HL-60 (cell line): ENCODE data around the gene PASD1.

Experiments used
- CTCF ChIP-seq: IDR thresholded peaks from one replicate; pipeline ENCODE4 v1.5.1; 2011; ENCODE audit warnings: low read length, control low read depth, inconsistent platforms; ENCODE audit not compliant: insufficient read depth
- REST ChIP-seq: IDR thresholded peaks from 2 replicates; pipeline ENCODE4 v1.6.1; 2012; ENCODE audit warnings: low read depth; ENCODE audit not compliant: insufficient replicate concordance

DNA sequence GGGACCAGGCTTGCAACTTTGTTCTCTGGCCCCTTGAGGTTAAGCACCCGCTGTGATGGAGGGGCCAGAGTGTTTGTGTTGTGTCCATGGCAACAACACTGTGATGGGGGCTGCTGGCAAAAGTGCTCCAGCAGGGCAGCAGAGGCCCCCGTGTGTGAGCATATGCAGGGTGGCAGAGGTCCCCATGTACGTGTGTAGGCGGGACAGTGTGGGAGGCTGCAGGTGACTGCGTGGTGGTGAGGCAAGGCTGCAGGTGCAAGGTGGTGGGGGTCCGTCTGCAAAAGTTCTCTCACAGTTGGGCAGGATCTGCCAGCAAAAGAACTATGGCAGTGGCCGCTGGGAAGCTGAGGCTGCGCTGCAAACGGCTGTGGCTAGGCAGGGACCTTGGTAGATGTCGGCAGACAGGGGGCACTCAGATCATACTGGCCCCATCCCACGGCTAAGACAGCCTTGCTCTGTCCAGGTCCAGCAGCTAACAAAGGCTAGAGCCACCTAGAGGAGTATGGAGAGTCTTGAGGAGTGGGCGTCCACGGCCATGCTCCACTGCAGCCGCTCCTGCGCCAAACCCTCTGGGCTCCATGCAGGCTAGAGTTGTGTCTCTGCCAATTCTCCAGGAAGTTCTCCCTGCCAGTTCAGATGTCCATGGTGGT, 46.8 kb upstream of the PASD1 start:
- TF ChIP-seq CTCF (no peak), REST (no peak)
